WTC11 (cell line): ENCODE results near the gene SLC26A5. TPM values are rescaled to one million over a fixed set of nuclear protein-coding genes. Genes with fewer than 3 reads are reported as not detected.
A peak's percentile ranks its signal among the peaks of the same experiment; 100 is the strongest.

Experiments
- ATAC-seq: fragments of 200-7000 bp; cut with Tn5 transposase; 2 replicates; pipeline ENCODE4 v1.10.0; 2021; ENCODE audit warnings: mild to moderate bottlenecking, moderate library complexity
- CTCF ChIA-PET: fragments of 300-600 bp; sonication (Branson Sonifier 250); formaldehyde crosslinking; loops from one replicate; lab custom pipeline; 2021; ENCODE audit warnings: antibody characterized with exemption; lab: Charles Lee
- POLR2A ChIA-PET: fragments of 350-600 bp; sonication (Branson Sonifier 250); formaldehyde crosslinking; loops from one replicate; lab custom pipeline; 2021; ENCODE audit warnings: antibody characterized with exemption; lab: Charles Lee
- DNase-seq: peaks from one replicate; pipeline ENCODE4 v3.0.0; 2021; ENCODE audit warnings: low spot score
- H3K27ac Mint-ChIP-seq: 2 replicates; pipeline ENCODE4 v1.8.0; 2021; ENCODE audit warnings: mixed read lengths
- H3K27me3 Mint-ChIP-seq: 2 replicates; pipeline ENCODE4 v1.8.0; 2021; ENCODE audit warnings: low read depth, mild to moderate bottlenecking, moderate library complexity, mixed read lengths
- H3K36me3 Mint-ChIP-seq: 2 replicates; pipeline ENCODE4 v1.8.0; 2021; ENCODE audit warnings: mixed read lengths
- H3K4me1 Mint-ChIP-seq: 2 replicates; pipeline ENCODE4 v1.8.0; 2022; ENCODE audit warnings: mixed read lengths
- H3K4me3 Mint-ChIP-seq: 2 replicates; pipeline ENCODE4 v1.8.0; 2021; ENCODE audit warnings: mild to moderate bottlenecking, moderate library complexity, mixed read lengths
- H3K9me3 Mint-ChIP-seq: 2 replicates; pipeline ENCODE4 v1.8.0; 2021; ENCODE audit warnings: mixed read lengths
- EMX1 ChIP-seq: fragments of 250-450 bp; sonication (Bioruptor Pico); IDR thresholded peaks from 2 replicates; pipeline ENCODE4 v1.8.0; 2021; ENCODE audit warnings: mild to moderate bottlenecking
- FOXP1 ChIP-seq: sonication (generic); formaldehyde crosslinking; IDR thresholded peaks from 2 replicates; pipeline ENCODE4 v1.8.0; 2022; ENCODE audit warnings: missing genetic modification reagents, mild to moderate bottlenecking, moderate library complexity, borderline replicate concordance
- FOXP4 ChIP-seq: sonication (generic); formaldehyde crosslinking; IDR thresholded peaks from 2 replicates; pipeline ENCODE4 v1.8.0; 2022; ENCODE audit warnings: mild to moderate bottlenecking, missing genetic modification reagents
- HMGXB4 ChIP-seq: sonication (generic); formaldehyde crosslinking; IDR thresholded peaks from 2 replicates; pipeline ENCODE4 v1.8.1; 2023; ENCODE audit warnings: mild to moderate bottlenecking, moderate library complexity, missing genetic modification reagents
- MYBL2 ChIP-seq: sonication (generic); formaldehyde crosslinking; IDR thresholded peaks from 2 replicates; pipeline ENCODE4 v1.8.1; 2023; ENCODE audit warnings: mild to moderate bottlenecking, moderate library complexity, missing genetic modification reagents
- NR3C1 ChIP-seq: sonication (generic); formaldehyde crosslinking; conservative IDR thresholded peaks from 2 replicates; pipeline ENCODE4 v1.8.1; 2023; ENCODE audit warnings: low read depth, mild to moderate bottlenecking, missing genetic modification reagents
- SMAD3 ChIP-seq: sonication (generic); formaldehyde crosslinking; IDR thresholded peaks from 2 replicates; pipeline ENCODE4 v1.8.0; 2022; ENCODE audit warnings: missing genetic modification reagents, mild to moderate bottlenecking, borderline replicate concordance
- SMAD4 ChIP-seq: sonication (generic); formaldehyde crosslinking; IDR thresholded peaks from 2 replicates; pipeline ENCODE4 v1.8.0; 2022; ENCODE audit warnings: mild to moderate bottlenecking, missing genetic modification reagents
- SOX15 ChIP-seq: fragments of 250-450 bp; sonication (Bioruptor Pico); IDR thresholded peaks from 2 replicates; pipeline ENCODE4 v1.9.0; 2021; ENCODE audit warnings: mild to moderate bottlenecking
- STAT6 ChIP-seq: sonication (generic); formaldehyde crosslinking; conservative IDR thresholded peaks from 2 replicates; pipeline ENCODE4 v1.8.1; 2023; ENCODE audit warnings: mild to moderate bottlenecking, low read depth, missing genetic modification reagents, moderate library complexity
- TCF7 ChIP-seq: sonication (generic); formaldehyde crosslinking; IDR thresholded peaks from 2 replicates; pipeline ENCODE4 v1.8.0; 2022; ENCODE audit warnings: mild to moderate bottlenecking, low read depth, missing genetic modification reagents, moderate library complexity
- ZNF121 ChIP-seq: sonication (generic); formaldehyde crosslinking; IDR thresholded peaks from 2 replicates; pipeline ENCODE4 v1.8.0; 2023; ENCODE audit warnings: missing genetic modification reagents
- ZNF263 ChIP-seq: sonication (generic); formaldehyde crosslinking; IDR thresholded peaks from 2 replicates; pipeline ENCODE4 v1.8.1; 2022; ENCODE audit warnings: low read depth, mild to moderate bottlenecking, moderate library complexity, missing genetic modification reagents
- ZNF416 ChIP-seq: fragments of 250-450 bp; sonication (Bioruptor Pico); IDR thresholded peaks from 2 replicates; pipeline ENCODE4 v1.9.0; 2021; ENCODE audit warnings: mild to moderate bottlenecking, inconsistent platforms
- total RNA-seq: library from RNA; stranded (reverse); gene quantifications from 3 replicates; pipeline ENCODE4 v1.2.3, GENCODE V29; 2021
- TF ChIP-seq, protein P1 (sequence below): sonication (generic); formaldehyde crosslinking; IDR thresholded peaks from 2 replicates; pipeline ENCODE4 v1.8.1; 2022; ENCODE audit warnings: mild to moderate bottlenecking, moderate library complexity, missing genetic modification reagents
- TF ChIP-seq, protein P2 (sequence below): fragments of 250-450 bp; sonication (Bioruptor Pico); IDR thresholded peaks from 2 replicates; pipeline ENCODE4 v2.1.2; 2022; ENCODE audit warnings: mild to moderate bottlenecking, moderate library complexity
- TF ChIP-seq, protein P3 (sequence below): fragments of 200-600 bp; IDR thresholded peaks from 2 replicates; pipeline ENCODE4 v1.8.0; 2022; ENCODE audit warnings: antibody characterized with exemption
- TF ChIP-seq, protein P4 (sequence below): fragments of 250-450 bp; sonication (Bioruptor Pico); IDR thresholded peaks from 2 replicates; pipeline ENCODE4 v1.9.0; 2021; ENCODE audit warnings: mild to moderate bottlenecking, borderline replicate concordance
- TF ChIP-seq, protein P5 (sequence below): sonication (generic); formaldehyde crosslinking; IDR thresholded peaks from 2 replicates; pipeline ENCODE4 v1.8.0; 2023; ENCODE audit warnings: missing genetic modification reagents

Gene SLC26A5
- total RNA-seq, 1 experiment from 2014 or later, result 0.15 TPM

GRCh38 chr7:103348959-103349358, 97.0 kb downstream of the SLC26A5 start:
- ATAC-seq, result no peak
- Mint-ChIP-seq H3K4me3 (peak overlapping the region; percentile 99), H3K36me3 (peaks cover 9% of the 10 kb centered on the region), H3K9me3 (no peaks in the 10 kb centered on the region), H3K4me1 (peaks cover 17% of the 10 kb centered on the region), H3K27me3 (no peaks in the 10 kb centered on the region), H3K27ac (no peak overlapping the region)
- CTCF ChIA-PET, result no interaction called here
- TF ChIP-seq TCF7 (CRISPR knock-in tag) (no peak), SMAD4 (no peak), EMX1 (CRISPR knock-in tag) (no peak), FOXP4 (CRISPR knock-in tag) (no peak), ZNF416 (CRISPR knock-in tag) (no peak), SMAD3 (CRISPR knock-in tag) (no peak), NR3C1 (CRISPR knock-in tag) (no peak)
- TF ChIP-seq, protein P1, sequence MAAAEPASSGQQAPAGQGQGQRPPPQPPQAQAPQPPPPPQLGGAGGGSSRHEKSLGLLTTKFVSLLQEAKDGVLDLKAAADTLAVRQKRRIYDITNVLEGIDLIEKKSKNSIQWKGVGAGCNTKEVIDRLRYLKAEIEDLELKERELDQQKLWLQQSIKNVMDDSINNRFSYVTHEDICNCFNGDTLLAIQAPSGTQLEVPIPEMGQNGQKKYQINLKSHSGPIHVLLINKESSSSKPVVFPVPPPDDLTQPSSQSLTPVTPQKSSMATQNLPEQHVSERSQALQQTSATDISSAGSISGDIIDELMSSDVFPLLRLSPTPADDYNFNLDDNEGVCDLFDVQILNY, result no peak
- TF ChIP-seq, protein P2, sequence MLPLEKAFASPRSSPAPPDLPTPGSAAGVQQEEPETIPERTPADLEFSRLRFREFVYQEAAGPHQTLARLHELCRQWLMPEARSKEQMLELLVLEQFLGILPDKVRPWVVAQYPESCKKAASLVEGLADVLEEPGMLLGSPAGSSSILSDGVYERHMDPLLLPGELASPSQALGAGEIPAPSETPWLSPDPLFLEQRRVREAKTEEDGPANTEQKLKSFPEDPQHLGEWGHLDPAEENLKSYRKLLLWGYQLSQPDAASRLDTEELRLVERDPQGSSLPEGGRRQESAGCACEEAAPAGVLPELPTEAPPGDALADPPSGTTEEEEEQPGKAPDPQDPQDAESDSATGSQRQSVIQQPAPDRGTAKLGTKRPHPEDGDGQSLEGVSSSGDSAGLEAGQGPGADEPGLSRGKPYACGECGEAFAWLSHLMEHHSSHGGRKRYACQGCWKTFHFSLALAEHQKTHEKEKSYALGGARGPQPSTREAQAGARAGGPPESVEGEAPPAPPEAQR (CRISPR knock-in tag), result no peak
- TF ChIP-seq, protein P3, sequence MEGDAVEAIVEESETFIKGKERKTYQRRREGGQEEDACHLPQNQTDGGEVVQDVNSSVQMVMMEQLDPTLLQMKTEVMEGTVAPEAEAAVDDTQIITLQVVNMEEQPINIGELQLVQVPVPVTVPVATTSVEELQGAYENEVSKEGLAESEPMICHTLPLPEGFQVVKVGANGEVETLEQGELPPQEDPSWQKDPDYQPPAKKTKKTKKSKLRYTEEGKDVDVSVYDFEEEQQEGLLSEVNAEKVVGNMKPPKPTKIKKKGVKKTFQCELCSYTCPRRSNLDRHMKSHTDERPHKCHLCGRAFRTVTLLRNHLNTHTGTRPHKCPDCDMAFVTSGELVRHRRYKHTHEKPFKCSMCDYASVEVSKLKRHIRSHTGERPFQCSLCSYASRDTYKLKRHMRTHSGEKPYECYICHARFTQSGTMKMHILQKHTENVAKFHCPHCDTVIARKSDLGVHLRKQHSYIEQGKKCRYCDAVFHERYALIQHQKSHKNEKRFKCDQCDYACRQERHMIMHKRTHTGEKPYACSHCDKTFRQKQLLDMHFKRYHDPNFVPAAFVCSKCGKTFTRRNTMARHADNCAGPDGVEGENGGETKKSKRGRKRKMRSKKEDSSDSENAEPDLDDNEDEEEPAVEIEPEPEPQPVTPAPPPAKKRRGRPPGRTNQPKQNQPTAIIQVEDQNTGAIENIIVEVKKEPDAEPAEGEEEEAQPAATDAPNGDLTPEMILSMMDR, result no peak
- TF ChIP-seq, protein P4, sequence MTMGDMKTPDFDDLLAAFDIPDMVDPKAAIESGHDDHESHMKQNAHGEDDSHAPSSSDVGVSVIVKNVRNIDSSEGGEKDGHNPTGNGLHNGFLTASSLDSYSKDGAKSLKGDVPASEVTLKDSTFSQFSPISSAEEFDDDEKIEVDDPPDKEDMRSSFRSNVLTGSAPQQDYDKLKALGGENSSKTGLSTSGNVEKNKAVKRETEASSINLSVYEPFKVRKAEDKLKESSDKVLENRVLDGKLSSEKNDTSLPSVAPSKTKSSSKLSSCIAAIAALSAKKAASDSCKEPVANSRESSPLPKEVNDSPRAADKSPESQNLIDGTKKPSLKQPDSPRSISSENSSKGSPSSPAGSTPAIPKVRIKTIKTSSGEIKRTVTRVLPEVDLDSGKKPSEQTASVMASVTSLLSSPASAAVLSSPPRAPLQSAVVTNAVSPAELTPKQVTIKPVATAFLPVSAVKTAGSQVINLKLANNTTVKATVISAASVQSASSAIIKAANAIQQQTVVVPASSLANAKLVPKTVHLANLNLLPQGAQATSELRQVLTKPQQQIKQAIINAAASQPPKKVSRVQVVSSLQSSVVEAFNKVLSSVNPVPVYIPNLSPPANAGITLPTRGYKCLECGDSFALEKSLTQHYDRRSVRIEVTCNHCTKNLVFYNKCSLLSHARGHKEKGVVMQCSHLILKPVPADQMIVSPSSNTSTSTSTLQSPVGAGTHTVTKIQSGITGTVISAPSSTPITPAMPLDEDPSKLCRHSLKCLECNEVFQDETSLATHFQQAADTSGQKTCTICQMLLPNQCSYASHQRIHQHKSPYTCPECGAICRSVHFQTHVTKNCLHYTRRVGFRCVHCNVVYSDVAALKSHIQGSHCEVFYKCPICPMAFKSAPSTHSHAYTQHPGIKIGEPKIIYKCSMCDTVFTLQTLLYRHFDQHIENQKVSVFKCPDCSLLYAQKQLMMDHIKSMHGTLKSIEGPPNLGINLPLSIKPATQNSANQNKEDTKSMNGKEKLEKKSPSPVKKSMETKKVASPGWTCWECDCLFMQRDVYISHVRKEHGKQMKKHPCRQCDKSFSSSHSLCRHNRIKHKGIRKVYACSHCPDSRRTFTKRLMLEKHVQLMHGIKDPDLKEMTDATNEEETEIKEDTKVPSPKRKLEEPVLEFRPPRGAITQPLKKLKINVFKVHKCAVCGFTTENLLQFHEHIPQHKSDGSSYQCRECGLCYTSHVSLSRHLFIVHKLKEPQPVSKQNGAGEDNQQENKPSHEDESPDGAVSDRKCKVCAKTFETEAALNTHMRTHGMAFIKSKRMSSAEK (CRISPR knock-in tag), result no peak
- TF ChIP-seq, protein P5, sequence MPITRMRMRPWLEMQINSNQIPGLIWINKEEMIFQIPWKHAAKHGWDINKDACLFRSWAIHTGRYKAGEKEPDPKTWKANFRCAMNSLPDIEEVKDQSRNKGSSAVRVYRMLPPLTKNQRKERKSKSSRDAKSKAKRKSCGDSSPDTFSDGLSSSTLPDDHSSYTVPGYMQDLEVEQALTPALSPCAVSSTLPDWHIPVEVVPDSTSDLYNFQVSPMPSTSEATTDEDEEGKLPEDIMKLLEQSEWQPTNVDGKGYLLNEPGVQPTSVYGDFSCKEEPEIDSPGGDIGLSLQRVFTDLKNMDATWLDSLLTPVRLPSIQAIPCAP (CRISPR knock-in tag), result no peak
- POLR2A ChIA-PET, result no interaction called here
- no peak for DNase-seq

DNA sequence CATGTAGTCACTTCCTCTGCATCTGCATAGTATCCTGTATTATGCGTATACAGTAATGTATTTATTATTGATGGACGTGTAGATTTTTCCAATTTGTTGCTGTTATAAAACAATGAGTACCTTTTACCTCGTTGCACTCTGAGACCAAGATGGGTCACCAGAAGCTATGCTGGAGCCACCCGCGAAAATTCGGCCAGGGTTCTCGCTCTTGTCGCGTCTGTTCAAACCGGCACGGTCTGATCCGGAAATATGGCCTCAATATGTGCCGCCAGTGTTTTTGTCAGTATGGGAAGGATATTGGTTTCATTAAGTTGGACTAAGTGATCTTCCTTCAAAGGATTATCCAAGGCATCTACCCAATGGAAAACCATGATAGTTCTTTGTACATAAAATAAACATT, 97.6 kb downstream of the SLC26A5 start:
- ChIA-PET CTCF (no interaction called here), POLR2A (no interaction called here)
- ATAC-seq (no peak), DNase-seq (no peak)
- Mint-ChIP-seq H3K4me1 (peaks cover 20% of the 10 kb centered on the region), H3K9me3 (no peaks in the 10 kb centered on the region), H3K27me3 (no peaks in the 10 kb centered on the region), H3K4me3 (peak overlapping the region; percentile 99), H3K27ac (peak overlapping the region; percentile 54; the same call in 1 of the 2 replicates), H3K36me3 (peaks cover 9% of the 10 kb centered on the region)
- TF ChIP-seq FOXP1 (CRISPR knock-in tag) (no peak), MYBL2 (no peak), ZNF263 (CRISPR knock-in tag) (no peak), HMGXB4 (CRISPR knock-in tag) (no peak), SOX15 (CRISPR knock-in tag) (no peak), SMAD3 (CRISPR knock-in tag) (no peak), ZNF121 (CRISPR knock-in tag) (no peak), EMX1 (CRISPR knock-in tag) (no peak), STAT6 (CRISPR knock-in tag) (no peak)
